Measurements from ENCODE around the gene TMEM156.

The TMEM156 gene

GRCh38 chr4:39032218-39033085 lies at the start of gene TMEM156:
TMEM156 (minus strand) TSS chr4:39032409; CDS start chr4:39032313, 96 bp downstream.
- peak; percentile 28 for DNase-seq

- no peak for DNase-seq
Measured at GRCh38 chr4:39078829-39079228, 46.6 kb upstream of the TMEM156 start.

GRCh38 chr4:39068907-39069306 lies 36.7 kb upstream of the TMEM156 start:
- no peak for DNase-seq

GRCh38 chr4:39067451-39067850 lies 35.2 kb upstream of the TMEM156 start:
- DNase-seq: no peak

- no peak for DNase-seq
Measured at GRCh38 chr4:39067031-39067430, 34.8 kb upstream of the TMEM156 start.

- DNase-seq: no peak
Measured at GRCh38 chr4:39066371-39066770, 34.2 kb upstream of the TMEM156 start.

- DNase-seq: no peak
Measured at GRCh38 chr4:39063430-39063829, 31.2 kb upstream of the TMEM156 start.

- no peak for DNase-seq
Measured at GRCh38 chr4:39062770-39063097, 30.5 kb upstream of the TMEM156 start.

- DNase-seq: no peak
Measured at GRCh38 chr4:39062094-39062769, 30.0 kb upstream of the TMEM156 start, which contains the start of gene KLHL5. KLHL5 (plus strand) TSS chr4:39062232; CDS start chr4:39062653, 421 bp downstream.

- no peak for DNase-seq
Measured at GRCh38 chr4:39061457-39061856, 29.2 kb upstream of the TMEM156 start.

GRCh38 chr4:39056023-39056422 lies 23.8 kb upstream of the TMEM156 start:
- no peak for DNase-seq

- no peak for DNase-seq
Measured at GRCh38 chr4:39054497-39054896, 22.3 kb upstream of the TMEM156 start.

- no peak for DNase-seq
Measured at GRCh38 chr4:39053983-39054382, 21.8 kb upstream of the TMEM156 start.

- no peak for DNase-seq
Measured at GRCh38 chr4:39051492-39051891, 19.3 kb upstream of the TMEM156 start.

GRCh38 chr4:39050590-39050989 lies 18.4 kb upstream of the TMEM156 start:
- no peak for DNase-seq

- no peak for DNase-seq
Measured at GRCh38 chr4:39048311-39048710, 16.1 kb upstream of the TMEM156 start.

GRCh38 chr4:39047681-39048080 lies 15.5 kb upstream of the TMEM156 start:
- no peak for DNase-seq

GRCh38 chr4:39046249-39046648 lies 14.0 kb upstream of the TMEM156 start:
- no peak for DNase-seq

- DNase-seq: no peak
Measured at GRCh38 chr4:39045827-39046221, 13.6 kb upstream of the TMEM156 start.

- no peak for DNase-seq
Measured at GRCh38 chr4:39044956-39045826, 13.0 kb upstream of the TMEM156 start.

GRCh38 chr4:39044364-39044955 lies 12.3 kb upstream of the TMEM156 start:
- peak; percentile 57 for DNase-seq

GRCh38 chr4:39043861-39044363 lies 11.7 kb upstream of the TMEM156 start:
- DNase-seq: no peak
